LNCAP (cell line): Measurements from ENCODE around the gene PPP2R3A.

ENCODE experiments used
- CTCF ChIP-seq: fragments of 450-650 bp; IDR thresholded peaks from 2 replicates; pipeline ENCODE4 v1.5.1; 2017; ENCODE audit warnings: mild to moderate bottlenecking

PPP2R3A gene

DNA sequence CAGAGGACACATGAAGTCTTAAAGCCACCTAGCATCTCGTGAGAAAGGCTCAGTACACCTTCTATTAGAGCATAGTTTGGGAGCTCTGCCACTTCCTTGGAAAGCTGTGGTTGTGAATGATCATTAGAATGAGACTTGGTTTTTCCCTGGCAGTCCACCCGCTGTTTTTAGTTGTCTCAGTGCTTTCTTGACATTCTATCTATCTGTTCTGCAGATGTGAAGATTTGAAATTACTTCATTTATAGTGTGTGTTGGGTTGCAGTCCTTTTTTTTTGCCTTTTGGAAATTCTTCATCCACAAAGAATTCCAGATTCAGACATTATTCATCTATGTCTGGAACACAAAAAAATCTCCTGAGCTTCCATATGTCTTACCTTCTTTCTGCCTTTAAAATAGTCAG lies 23.7 kb downstream of the PPP2R3A start:
- TF ChIP-seq CTCF = no peak

DNA sequence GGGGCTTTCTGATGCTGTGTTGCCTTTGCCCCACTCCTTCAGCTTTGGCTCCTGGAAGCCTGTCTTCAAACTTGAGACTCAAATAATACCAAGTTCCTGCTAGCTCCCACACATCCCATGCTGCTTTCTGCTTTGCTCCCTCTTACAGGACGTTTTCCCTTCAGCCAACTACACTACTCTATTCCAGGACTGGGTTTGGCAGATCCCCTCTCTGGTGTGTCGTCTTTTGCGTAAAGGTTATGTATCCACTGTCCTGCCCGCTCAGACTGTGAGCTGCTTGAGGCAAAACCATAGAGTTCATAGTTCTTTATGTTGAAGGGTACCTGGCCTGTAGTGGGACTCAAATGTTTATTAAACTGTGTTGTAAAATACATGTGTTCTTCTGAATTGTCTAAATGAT lies 25.4 kb downstream of the PPP2R3A start:
- TF ChIP-seq CTCF = no peak

DNA sequence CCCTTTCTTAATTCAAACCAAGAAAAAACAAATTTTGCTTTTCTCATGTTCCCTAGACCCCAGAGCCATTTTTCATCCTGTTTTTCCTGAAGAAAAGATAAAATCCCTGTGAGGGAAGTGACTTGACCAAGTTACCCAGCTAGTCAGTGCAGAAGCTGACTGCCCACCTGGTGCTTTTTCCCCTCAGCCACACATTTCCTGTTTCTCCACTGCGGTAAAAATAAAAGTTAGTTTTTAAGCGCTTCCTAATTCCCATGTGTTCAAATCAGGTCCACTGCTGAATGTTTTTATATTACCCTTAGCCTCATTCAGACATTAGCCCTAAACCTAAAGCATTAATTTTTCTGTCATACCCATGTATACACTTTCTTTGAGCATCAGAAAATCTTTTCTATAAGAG lies 26.1 kb downstream of the PPP2R3A start:
- no peak for TF ChIP-seq CTCF

GRCh38 chr3:135992072-135992471 lies 26.5 kb downstream of the PPP2R3A start:
- no peak for TF ChIP-seq CTCF

DNA sequence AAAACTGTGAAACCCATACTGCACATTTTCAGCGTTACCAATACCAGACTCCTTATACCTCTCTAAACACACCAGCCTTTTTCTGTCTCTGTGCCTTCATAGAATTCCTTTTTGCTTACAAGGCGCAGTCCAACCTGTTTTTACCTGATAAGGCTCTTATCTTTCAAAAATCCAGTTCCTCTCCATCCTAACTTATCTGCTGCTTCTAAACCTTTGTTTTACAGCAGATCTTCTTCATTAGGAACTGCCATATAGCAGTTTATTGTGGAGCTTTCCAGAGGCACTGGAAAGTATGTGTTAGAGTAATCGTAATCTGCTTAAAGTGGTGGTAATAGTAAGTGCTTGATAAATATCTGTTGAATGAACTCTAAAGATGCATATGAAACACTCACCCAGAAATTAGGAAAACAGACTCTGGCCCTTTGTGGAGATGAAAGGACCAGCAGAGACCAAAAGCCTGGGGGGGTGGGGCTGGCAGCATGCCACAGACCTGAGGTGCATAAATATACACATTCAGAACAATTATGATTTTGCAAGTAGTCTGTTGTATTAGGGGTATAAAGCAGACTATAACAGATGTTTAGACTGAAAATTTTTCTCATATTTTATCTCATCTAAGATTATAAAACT lies 29.3 kb downstream of the PPP2R3A start:
- no peak for TF ChIP-seq CTCF

DNA sequence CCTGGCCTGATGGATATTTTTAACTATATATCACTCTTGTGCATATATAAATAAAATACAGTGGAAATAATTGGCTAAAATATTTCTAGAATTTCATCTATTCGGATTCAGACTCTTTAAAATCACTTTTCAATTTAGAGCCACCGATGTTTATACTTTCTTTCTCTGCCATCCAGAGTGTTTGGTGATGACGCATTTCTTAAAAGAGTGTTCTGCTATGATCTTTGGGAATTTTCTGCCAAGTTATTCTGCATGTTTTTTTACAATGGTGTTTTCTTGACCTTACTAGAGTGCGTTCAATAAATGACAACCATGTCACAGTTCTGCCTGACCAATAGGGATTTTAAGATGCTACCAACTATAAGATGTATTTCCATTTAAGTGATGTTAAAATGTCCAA lies 30.2 kb downstream of the PPP2R3A start:
- TF ChIP-seq CTCF = no peak

GRCh38 chr3:135997554-135998320 lies 32.2 kb downstream of the PPP2R3A start:
- TF ChIP-seq CTCF = no peak
